Measurements from ENCODE around the gene NPLOC4.

The NPLOC4 gene

DNA sequence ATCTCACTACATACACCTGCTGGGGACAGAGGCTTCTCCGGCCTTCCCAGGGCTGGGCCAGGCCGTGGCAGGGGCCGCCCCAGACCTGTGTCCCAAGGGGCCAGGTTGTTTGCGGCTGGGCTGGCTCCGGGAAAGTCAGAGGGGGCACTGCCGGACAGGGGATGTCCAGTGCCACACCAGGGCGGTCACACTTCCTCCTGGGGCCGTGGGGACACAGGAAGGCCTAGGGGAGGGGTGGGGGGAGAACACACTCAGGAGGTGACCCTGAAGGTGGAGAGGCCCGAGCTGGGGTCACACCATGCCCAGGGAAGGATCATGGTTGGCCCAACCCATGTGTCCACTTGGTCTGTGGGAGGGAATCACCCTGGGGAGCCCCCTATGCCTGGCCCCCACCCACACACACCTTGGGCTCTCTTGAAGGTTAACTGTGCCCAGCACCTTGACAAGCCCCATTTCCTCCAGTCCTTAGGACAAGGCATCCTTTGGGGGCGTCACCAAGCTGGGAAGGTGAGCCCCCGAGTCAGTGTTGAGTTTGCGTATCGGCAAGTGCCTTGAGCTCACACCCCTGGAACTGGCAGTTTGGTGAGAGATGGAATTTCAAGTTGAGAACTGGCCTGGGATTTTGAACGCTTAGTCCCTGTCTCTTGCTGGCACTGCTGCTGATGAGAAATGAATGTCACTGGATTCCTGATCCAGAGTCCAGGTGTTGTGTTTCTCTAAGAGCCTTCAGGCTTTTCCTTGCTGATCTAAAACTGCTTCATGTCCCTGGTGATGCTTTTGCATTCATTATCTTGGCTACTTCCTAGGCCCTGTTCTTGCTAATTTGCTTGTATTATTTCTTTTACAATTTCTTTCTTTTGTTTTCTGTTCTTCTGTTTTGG is 116.7 kb downstream of the NPLOC4 start:
- H3K9ac ChIP-seq = no peak overlapping the region
- no peak overlapping the region for H3K27ac ChIP-seq
- no peaks in the 10 kb centered on the region for H3K9me3 ChIP-seq (ENCODE audit: control insufficient read depth, low read length)
- H2AFZ ChIP-seq = no peak overlapping the region
- H3K27me3 ChIP-seq (ENCODE audit: control insufficient read depth, insufficient read depth, low read length) = no peaks in the 10 kb centered on the region
- H3K4me3 ChIP-seq (ENCODE audit: low read depth, low read length) = peak overlapping the region; percentile 62
- no peaks in the 10 kb centered on the region for H3K36me3 ChIP-seq (ENCODE audit: control insufficient read depth, insufficient read depth, low read length)
- peaks cover 7% of the 10 kb centered on the region for H3K4me1 ChIP-seq
- TF ChIP-seq, protein P1, sequence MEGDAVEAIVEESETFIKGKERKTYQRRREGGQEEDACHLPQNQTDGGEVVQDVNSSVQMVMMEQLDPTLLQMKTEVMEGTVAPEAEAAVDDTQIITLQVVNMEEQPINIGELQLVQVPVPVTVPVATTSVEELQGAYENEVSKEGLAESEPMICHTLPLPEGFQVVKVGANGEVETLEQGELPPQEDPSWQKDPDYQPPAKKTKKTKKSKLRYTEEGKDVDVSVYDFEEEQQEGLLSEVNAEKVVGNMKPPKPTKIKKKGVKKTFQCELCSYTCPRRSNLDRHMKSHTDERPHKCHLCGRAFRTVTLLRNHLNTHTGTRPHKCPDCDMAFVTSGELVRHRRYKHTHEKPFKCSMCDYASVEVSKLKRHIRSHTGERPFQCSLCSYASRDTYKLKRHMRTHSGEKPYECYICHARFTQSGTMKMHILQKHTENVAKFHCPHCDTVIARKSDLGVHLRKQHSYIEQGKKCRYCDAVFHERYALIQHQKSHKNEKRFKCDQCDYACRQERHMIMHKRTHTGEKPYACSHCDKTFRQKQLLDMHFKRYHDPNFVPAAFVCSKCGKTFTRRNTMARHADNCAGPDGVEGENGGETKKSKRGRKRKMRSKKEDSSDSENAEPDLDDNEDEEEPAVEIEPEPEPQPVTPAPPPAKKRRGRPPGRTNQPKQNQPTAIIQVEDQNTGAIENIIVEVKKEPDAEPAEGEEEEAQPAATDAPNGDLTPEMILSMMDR (IDR thresholded peaks at IDR 0.05) = no peak
- peak overlapping the region; percentile 87 for H3K4me2 ChIP-seq (ENCODE audit: low read length)
- peaks cover 3% of the 10 kb centered on the region for H3K79me2 ChIP-seq

DNA sequence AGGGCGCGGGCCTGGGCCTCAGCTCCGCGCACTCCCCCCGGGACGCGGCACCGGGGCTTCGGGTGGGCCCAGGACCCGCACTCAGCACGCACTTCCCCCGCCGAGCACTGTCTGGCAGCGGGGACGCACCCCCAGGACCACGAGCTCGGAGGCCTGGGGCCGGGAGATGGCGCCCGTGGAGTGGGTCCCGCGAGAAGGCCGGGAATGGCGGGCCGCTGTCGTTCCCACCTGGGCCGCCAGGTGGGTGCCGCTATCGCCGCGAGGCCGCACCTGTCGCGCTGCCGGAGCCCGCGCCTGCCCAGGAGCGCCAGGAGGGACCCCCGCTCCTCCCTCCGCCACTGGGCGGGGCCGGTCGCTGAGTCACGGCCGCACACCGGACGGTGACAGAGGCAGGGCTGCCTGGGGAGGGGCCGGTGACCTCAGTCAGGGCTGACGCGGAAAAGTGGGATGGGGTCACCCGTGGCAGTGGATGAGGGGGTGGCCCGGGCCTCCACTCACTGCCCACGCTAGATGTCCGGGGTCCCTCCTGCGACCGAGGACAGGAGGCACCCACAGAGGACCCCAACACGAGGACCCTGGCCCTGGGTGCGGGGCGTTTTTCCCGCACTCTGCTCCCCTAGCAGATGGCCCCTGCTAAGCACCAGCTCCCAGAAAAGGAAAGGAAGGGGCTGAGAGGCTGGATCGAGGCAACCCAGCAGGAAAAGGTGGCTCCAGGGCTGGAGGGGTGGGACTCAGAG is 117.5 kb downstream of the NPLOC4 start:
- no peaks in the 10 kb centered on the region for H3K9me3 ChIP-seq (ENCODE audit: control insufficient read depth, low read length)
- TF ChIP-seq, protein P1 (IDR thresholded peaks at IDR 0.05) = peak; percentile 91
- peak overlapping the region; percentile 87 for H3K4me2 ChIP-seq (ENCODE audit: low read length)
- H3K4me3 ChIP-seq (ENCODE audit: low read depth, low read length) = peak overlapping the region; percentile 62
- peak overlapping the region; percentile 50 for H3K27ac ChIP-seq
- H3K4me1 ChIP-seq = peaks cover 7% of the 10 kb centered on the region
- H3K36me3 ChIP-seq (ENCODE audit: control insufficient read depth, insufficient read depth, low read length) = no peaks in the 10 kb centered on the region
- no peaks in the 10 kb centered on the region for H3K27me3 ChIP-seq (ENCODE audit: control insufficient read depth, insufficient read depth, low read length)
- peak overlapping the region; percentile 55 for H3K9ac ChIP-seq
- peak overlapping the region; percentile 89 for H2AFZ ChIP-seq
- peaks cover 3% of the 10 kb centered on the region for H3K79me2 ChIP-seq

DNA sequence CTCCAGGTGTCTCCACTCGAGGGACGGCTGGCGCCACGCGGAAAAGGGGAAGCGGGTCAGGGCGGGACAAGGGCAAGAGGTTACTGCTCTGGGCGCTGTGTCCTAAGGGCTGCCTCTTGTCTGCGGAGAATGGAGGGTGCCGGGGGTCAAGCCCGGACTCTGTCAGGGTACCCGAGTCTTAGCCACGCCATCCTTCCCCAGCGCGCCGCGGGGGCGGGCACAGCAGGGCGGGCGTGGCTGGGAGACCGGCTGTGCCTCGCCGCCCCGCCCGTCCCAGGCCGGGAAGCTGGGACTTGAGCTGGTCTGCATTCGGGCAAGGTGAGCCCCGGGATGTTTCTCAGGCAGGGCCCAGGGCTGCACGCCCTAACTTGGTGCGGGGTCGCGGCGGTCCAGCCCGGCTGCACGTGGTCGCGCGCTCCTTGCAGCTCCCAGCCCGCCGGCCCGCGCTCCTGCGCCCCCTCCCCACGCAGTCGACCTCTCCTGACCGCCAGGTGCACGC is 118.1 kb downstream of the NPLOC4 start:
- TF ChIP-seq, protein P1 (IDR thresholded peaks at IDR 0.05) = no peak
- H3K9ac ChIP-seq = peak overlapping the region; percentile 55
- H3K27me3 ChIP-seq (ENCODE audit: control insufficient read depth, insufficient read depth, low read length) = no peaks in the 10 kb centered on the region
- peak overlapping the region; percentile 89 for H2AFZ ChIP-seq
- peaks cover 3% of the 10 kb centered on the region for H3K79me2 ChIP-seq
- H3K4me1 ChIP-seq = peaks cover 7% of the 10 kb centered on the region
- peak overlapping the region; percentile 87 for H3K4me2 ChIP-seq (ENCODE audit: low read length)
- peak overlapping the region; percentile 62 for H3K4me3 ChIP-seq (ENCODE audit: low read depth, low read length)
- H3K36me3 ChIP-seq (ENCODE audit: control insufficient read depth, insufficient read depth, low read length) = no peaks in the 10 kb centered on the region
- no peaks in the 10 kb centered on the region for H3K9me3 ChIP-seq (ENCODE audit: control insufficient read depth, low read length)
- peak overlapping the region; percentile 50 for H3K27ac ChIP-seq

DNA sequence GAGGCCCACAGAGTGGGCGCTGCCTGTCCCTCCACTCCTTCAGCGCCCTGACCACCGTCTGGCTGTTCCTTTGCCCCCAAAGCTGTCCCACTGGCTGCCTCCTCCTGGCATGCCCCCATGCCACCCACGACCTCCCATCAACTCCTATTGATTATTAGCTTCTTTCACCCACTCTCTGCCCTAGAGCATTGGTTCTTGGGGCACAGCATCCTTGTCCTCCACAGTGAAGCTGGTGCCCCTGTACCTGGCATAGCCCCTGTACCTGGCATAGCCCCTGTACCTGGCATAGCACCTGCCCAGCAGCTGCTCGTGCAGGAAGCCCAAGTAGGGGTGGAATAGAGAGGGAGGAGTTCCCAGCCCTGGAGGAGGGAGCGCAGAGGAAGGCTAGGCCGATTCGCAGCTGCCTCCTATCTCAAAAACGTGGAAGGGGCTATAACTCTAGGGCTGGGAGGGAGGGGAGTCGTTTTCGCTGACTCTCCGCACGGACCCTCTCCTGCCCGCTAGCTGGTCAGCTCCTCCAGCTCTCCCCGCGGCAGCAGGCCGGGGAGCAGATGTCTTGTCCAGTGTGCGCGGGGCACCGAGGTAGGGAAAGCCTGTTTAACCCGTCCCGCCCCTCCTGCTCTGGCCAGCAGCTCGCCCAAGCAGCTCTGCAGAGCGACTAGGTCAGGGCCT is 118.7 kb downstream of the NPLOC4 start:
- Histone ChIP-seq H3K79me2 (peaks cover 3% of the 10 kb centered on the region), H3K27ac (peak overlapping the region; percentile 50), H3K36me3 (ENCODE audit: control insufficient read depth, insufficient read depth, low read length) (no peaks in the 10 kb centered on the region), H3K9ac (no peak overlapping the region), H3K4me2 (ENCODE audit: low read length) (peak overlapping the region; percentile 87), H3K4me1 (peaks cover 7% of the 10 kb centered on the region), H3K4me3 (ENCODE audit: low read depth, low read length) (peak overlapping the region; percentile 62), H2AFZ (peak overlapping the region; percentile 89), H3K27me3 (ENCODE audit: control insufficient read depth, insufficient read depth, low read length) (no peaks in the 10 kb centered on the region), H3K9me3 (ENCODE audit: control insufficient read depth, low read length) (no peaks in the 10 kb centered on the region)
- TF ChIP-seq, protein P1 (IDR thresholded peaks at IDR 0.05) = no peak
